CD1c-positive myeloid dendritic cell (primary cell): ENCODE results near the gene ZNF585A.
"Not testable (repeated sequence)": the region's sequence is repeated elsewhere in the genome, so short reads cannot be mapped to it uniquely, and the experiment has no call there.

Source experiments
- DNase-seq: peaks from one replicate; pipeline ENCODE4 v3.0.0-alpha.2; 2016; ENCODE audit errors: extremely low spot score

The ZNF585A gene

DNA sequence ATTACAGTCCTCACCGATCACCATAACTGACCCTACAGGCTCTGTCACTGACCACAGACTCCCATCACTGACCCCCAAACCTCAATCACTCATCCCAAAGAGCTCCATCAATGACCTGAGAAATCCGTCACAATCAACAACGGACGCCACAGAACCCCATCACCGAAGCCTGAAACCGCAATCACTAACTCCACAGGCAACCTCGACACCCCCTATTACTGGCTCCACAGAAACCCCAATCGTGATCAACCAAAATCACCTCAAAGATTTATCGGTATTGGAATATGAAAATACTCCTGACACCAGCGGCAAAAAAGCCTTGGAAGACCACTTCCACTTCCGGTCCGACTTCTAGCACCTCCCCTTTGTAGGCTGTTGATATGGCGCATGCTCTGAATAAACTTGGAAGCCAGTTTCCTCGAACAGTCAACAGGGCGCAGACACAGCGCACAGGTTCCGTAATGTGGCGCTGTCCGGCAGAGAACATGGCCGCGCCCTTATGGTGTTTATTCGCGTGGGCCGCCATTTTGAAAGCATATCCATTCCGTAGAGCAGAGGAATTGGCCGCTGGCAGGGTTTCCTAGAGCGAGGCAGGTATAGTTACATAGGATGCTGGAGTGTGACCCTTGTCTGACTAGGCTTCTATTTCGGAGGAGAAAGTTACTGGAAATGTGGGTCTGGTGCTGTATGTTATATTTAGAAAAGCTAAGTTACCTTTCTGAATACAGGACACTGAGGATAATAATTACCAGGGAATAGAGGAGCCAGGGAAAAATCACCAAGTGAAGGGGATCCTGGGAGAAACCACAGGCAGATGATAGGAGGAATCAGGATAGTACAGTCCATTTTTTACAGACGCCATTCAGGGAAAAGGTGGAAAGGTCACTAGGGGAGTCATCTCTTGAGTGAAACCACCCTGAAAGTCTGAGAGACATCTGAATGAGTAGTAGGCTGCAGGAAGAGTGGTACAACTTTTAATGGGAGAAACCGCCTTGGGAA, at the start of gene ZNF585A:
TSS of gene ZNF585A (minus strand) at position 328 of the 999 bp plus-strand sequence. CDS start 2,785 bp downstream, outside the sequence.
- DNase-seq, result peak; percentile 97

DNA sequence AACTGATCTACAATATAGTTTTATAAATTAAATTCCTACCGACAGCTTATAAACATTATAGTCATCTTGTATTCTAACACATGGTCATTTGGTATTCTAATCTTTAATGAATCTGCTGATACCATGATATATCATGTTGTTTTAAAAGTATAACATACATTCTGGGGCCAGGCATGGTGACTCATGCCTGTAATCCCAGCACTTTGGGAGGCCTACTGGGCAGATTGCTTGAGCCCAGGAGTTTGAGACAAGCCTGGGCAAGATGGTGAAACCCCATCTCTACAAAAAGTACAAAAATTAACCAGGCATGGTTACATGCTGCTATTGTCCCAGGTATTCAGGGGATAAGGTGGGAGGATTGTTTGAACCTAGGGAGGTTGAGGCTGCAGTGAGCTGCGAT, 48.6 kb upstream of the ZNF585A start:
- no peak for DNase-seq

DNA sequence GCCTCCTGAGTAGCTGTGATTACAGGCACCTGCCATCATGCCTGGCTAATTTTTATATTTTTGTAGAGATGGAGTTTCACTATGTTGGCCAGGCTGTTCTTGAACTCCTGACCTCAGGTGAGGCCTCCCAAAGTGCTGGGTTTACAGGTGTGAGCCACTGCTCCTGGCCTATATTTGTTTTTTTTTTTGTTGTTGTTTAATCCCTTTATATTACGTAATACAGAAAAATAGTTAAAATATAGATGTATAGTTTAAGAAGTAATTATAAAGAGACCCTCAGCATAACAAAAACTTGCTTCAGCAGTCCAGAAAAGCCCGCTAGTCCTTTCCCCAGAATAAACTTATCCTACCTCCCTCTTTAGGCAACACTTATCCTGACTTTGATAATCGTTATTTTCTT, 47.9 kb upstream of the ZNF585A start:
- no peak for DNase-seq

DNA sequence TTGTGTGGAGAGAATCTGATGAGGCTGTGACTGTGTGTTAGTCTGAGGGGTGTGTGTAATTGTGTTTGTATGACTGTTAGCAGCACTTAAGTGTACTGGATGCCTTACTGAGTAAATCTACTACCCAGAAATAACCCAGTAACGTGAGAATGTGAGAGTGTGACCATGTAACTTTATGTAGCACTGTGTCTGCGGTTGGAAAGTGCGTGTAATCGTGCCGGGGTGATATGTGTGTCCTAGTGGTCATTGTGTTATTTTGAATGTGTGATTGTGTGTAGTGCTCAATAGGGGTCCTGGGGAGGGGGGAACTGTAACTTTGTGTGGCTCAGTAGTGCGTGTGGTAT, 46.1 kb upstream of the ZNF585A start:
- no peak for DNase-seq

DNA sequence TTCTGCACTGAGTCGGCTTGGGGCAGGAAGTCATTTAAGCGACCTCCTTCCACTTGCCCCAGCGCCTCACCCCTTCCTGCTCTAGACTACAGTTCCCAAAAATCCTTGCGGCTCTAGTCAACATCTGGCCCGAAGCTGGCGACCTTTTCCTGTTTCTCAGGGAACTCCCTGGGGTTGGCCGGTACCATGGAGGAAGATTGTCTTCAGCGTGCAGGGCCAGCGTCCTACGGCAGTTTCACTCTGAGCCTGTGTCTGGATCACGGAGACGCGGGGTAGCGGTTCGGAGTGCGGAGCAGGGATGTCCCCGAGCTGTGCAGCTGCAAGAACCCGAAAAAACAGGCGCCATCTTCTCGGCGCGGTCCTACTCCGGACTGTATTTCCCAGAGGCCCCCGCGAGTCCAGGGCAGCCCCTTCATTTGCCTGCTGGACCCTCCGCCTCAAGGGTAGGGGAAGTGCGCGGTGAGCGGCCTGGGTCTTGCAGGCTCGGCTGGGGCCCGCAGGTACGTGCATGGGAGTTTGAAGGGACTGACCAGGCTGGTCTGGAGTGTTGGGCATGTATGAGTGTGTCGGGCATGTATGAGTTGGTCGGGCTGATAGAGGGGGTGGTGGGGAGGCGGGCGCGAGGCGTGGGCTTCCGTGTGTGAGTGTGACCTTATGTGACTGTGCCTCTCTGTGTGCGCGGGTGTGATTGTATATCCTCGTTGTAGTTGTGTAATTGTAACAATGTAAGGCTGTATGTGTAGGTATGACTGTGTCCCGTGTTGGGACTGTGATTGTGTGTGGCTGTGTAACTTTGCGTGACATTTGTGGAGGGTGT, 45.5 kb upstream of the ZNF585A start, which contains the start of gene ZNF383:
TSS of gene ZNF383 (plus strand) at position 440 of the 817 bp plus-strand sequence. CDS start 12,240 bp downstream, outside the sequence.
- peak; percentile 88 for DNase-seq

DNA sequence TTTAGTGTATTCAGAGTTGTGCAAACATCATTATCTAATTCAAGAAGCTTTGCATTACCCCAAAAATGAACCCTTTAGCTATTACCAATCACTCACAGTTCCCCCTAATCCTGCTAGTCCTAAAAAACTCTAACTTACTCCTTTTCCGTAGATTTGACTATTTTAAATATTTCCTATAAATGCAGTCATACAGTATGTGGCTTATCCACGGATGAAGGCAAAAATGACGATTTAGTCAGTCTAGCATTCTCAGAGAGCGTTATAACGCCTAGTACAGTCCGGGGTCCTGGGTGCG, 44.9 kb upstream of the ZNF585A start:
- no peak for DNase-seq

DNA sequence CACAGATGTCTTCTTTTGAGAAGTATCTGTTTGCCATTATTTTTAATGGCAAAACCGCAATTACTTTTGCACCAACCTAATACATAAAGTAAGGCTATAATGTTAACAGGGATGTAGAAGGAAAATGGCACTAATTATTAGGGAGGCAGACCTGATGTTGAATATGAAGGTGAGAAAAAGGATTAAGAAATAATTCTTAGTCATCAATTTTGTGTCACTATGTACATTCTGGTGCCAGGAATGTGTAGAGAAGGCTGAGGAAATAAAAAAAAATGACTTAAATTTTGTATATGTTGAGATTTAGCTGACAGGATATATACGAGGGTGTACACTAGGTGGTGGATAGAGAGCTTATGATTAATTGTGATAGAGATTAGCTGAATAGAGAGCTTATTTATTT, 25.3 kb upstream of the ZNF585A start:
- DNase-seq, result no peak

DNA sequence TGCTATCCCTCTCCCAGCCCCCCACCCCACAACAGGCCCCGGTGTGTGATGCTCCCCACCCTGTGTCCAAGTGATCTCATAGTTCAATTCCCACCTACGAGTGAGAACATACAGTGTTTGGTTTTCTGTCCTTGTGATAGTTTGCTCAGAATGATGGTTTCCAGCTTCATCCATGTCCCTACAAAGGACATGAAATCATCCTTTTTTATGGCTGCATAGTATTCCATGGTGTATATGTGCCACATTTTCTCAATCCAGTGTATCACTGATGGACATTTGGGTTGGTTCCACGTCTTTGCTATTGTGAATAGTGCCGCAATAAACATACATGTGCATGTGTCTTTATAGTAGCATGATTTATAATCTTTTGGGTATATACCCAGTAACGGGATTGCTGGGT, 24.6 kb upstream of the ZNF585A start:
- not testable (repeated sequence) for DNase-seq

DNA sequence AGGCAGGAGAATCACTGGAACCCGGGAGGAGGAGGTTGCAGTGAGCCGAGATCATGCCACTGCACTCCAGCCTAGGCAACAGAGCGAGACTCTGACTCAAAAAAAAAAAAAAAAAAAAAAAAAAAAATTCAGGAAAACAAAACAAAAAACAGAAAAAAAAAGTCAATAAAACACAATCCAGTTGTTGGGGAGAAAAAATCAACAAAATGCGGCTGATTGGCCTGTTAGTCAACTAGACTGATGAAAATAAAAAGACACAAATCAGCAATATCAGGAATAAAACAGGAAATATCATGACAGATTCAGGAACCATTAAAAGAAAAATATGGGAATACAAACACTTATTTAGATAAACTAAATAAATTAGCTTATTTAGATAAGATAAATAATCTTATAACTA, 22.8 kb upstream of the ZNF585A start:
- DNase-seq, result not testable (repeated sequence)

DNA sequence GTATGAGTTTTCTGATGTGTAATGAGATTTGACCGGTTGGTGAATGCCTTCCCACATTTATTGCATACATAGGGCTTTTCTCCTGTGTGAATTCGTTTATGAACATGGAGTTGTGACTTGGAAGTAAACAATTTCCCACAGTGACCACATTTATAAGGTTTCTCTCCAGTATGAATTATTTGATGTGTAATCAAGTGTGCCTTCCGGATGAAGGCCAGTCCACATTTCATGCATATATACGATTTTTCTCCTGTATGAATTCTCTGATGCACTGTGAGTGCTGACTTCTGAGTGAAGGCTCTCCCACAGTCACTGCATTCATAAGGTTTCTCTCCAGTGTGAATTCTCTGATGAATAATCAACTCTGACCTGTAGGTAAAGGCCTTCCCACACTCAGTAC, 13.6 kb upstream of the ZNF585A start:
- DNase-seq, result not testable (repeated sequence)

DNA sequence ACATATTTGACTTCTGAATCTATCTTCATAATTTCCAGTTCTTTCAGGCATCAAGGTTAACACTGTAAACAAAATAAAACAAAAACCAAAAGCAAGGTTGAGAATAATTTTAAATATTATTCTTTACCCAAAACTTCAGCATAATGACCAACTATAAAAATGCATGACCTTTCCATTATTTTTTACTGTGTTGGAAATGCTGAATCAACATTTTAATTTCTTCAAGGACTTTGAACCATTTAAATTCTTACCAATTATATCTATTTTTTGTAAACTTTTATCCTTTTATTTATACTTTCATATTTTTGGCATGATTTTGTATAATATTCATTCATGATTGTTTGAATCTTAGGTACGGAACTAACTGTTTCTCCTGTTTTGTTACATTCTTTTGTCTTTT, 6.9 kb downstream of the ZNF585A start:
- DNase-seq, result no peak

DNA sequence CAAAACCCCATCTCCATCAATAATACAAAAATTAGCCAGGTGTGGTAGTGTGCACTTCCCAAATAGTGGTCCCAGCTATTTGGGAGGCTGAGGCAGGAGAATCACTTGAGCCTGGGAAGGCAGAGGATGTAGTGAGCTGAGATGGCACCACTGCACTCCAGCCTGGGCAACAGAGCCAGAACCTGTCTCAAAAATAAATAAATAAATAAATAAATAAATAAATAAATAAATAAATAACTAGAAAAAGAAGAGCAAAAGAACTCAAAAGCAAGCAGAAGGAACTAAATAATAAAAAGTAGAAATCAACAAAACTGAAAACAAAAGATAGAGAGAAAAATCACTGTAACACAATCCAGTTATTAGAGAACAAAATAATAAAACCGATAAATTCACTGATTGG, 12.3 kb downstream of the ZNF585A start:
- no peak for DNase-seq

DNA sequence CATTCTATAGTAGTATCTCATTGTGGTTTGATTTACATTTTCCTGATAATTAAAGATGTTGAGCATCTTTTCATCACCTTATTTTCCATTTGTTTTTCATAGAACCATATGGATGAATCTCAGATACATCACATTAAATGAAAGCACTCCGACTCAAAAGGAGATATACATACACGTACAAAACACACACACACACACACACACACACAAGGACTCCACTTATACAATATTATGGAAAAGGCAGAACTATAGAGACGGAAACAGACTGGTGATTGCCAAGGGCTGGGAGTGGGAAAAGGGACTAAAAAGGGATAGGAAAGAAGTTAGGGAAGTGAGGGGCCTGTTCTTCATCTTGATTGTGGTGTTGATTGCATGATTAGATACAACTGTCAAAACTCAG, 24.3 kb downstream of the ZNF585A start:
- DNase-seq, result no peak

DNA sequence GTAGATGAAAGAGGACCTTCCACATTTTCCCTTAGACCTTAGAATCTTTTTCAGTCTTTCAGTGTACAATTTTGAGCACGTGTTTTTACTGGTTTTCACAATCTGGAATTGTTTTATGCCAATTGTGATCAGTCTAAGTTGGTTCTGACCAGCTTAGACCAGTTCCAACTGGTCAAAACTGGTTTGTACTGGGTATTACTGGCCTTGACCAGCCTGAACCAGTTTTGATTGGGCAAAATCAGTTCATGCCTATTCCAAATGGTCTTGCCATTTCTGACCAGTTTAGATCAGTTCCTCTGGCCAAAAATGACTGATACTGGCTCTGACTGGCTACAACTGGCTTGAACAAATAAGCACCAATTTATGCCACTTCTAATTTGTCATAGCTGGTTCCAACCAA, 36.4 kb downstream of the ZNF585A start:
- no peak for DNase-seq

DNA sequence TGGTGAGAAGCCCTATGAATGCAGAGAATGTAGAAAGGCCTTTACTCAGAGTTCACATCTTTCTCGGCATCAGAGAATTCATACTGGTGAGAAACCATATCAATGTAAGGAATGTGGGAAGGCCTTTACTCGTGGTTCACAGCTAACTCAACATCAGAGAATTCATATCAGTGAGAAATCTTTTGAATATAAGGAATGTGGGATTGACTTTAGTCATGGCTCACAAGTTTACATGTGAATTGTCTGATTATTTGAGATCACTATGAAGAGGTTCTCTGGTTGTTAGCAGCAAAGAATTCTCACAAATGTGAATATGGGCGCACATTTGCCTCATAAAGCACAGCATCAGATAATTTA, 43.7 kb downstream of the ZNF585A start:
- DNase-seq, result no peak

DNA sequence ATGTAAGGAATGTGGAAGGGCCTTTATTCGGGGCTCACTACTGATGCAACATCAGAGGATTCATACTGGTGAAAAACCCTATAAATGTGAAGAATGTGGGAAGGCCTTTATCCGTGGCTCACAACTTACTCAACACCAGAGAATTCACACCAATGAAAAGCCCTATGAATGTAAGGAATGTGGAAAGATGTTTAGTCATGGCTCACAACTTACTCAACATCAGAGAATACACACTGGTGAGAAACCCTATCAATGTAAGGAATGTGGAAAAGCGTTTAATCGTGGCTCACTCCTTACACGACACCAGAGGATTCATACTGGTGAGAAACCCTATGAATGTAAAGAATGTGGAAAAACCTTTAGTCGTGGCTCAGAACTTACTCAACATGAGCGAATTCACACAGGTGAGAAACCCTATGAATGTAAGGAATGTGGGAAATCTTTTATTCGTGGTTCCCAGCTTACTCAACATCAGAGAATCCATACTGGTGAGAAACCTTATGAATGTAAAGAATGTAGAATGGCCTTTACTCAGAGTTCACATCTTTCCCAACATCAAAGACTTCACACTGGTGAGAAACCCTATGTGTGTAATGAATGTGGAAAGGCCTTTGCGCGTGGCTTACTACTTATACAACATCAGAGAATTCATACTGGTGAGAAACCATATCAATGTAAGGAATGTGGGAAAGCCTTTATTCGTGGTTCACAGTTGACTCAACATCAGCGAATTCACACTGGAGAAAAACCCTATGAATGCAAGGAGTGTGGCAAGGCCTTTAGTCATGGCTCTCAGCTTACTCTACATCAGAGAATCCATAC, 44.3 kb downstream of the ZNF585A start:
- DNase-seq, result no peak

DNA sequence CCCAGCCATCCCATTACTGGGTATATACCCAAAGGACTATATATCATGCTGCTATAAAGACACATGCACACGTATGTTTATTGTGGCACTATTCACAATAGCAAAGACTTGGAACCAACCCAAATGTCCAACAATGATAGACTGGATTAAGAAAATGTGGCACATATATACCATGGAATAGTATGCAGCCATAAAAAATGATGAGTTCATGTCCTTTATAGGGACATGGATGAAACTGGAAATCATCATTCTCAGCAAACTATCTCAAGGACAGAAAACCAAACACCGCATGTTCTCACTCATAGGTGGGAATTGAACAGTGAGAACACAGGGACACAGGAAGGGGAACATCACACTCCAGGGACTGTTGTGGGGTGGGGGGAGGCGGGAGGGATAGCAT, 50.4 kb downstream of the ZNF585A start:
- DNase-seq, result not testable (repeated sequence)

DNA sequence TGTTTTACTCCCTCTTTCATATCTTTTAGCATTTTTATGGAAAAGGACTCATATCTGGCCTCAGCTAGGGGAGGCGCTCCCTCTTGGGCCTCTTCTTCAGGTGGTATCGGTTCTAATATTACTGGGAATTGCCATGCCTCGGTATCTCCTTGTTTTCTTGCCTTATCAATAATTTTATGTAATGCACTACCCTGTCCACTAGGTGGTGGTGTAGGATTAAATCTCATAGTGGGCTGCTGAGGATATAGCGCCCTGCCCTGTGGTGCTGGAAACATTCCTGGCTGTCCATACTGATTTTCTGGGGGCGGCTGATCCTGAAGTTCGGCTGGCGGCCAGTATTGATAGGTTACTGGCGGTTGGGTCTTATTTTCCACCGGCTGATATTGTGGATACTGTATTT, 58.5 kb downstream of the ZNF585A start:
- no peak for DNase-seq

DNA sequence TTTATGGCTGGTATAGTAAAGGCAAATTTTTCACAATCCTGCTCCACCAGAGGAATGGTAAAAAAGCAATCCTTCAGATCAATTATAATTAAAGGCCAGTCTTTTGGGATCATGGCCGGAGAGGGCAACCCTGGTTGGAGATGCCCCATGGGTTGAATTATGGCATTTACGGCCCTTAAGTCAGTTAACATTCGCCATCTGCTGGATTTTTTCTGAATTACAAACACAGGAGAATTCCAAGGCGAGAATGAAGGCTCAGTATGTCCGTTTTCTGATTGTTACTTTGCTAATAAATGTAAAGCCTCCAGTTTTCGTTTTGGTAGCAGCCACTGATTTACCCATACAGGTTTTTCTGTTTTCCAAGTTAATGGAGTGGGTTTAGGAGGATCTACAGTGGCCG, 60.7 kb downstream of the ZNF585A start:
- not testable (repeated sequence) for DNase-seq

DNA sequence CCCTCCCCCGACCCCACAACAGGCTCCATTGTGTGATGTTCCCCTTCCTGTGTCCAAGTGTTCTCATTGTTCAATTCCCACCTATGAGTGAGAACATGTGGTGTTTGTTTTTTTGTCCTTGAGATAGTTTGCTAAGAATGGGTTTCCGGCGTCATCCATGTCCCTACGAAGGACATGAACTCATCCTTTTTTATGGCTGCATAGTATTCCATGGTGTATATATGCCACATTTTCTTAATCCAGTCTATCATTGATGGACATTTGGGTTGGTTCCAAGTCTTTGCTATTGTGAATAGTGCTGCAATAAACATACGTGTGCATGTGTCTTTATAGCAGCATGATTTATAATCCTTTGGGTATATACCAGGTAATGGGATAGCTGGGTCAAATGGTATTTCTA, 68.4 kb downstream of the ZNF585A start:
- not testable (repeated sequence) for DNase-seq

DNA sequence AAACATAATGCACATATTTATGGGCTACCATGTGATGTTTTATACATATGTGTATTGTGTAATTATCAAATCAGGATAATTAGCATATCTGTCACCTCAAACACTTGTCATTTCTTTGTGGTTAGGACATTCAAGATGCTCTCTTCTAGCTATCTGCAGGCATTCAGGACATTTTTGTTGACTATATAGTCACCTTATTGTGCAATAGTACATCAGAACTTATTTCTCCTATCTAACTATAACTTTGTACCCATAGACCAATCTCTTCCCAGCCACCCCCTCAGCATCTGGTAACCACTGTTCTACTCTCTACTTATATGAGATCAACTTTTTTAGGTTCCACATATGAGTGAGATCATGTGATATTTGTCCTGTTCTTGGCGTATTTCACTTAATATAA, 73.9 kb downstream of the ZNF585A start:
- no peak for DNase-seq

DNA sequence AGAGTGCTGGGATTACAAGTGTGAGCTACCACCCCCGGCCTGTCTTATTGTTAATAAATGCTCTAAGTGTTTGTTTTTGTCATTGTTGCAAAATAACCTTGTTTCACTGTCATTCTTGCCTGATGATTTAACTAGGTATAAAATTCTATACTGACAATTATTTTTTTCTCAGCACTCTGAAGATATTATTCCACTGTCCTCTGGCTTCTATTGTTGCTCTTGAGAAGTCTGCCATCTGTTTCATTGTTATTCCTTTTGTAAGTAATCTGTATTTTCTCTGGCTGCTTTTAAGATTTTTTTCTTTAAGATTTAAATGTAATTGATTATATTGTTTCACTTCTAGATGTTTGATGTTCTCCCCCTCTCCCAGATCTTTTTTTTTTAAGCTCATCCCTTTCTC, 76.6 kb downstream of the ZNF585A start:
- no peak for DNase-seq
